Right atrium auricular region (tissue), 2 donors: Measurements from ENCODE around the gene INVS. TPM values are rescaled to one million over a fixed set of nuclear protein-coding genes. Genes with fewer than 3 reads are reported as not detected.

Experiments
- DNase-seq: peaks from one replicate; pipeline ENCODE4 v3.0.0-alpha.2; 2019; ENCODE audit warnings: low spot score
- H3K27ac ChIP-seq, 2 donors: fragments of 200-600 bp; sonication (generic); 1 replicate in 1 of 2; 2 replicates in 1 of 2; pipeline ENCODE4 v1.5.1; 2016 to 2019
- H3K27me3 ChIP-seq, 2 donors: fragments of 200-600 bp; sonication (generic); one replicate each; pipeline versions ENCODE4 v1.5.1 to v1.6.0; 2017 to 2019
- H3K36me3 ChIP-seq: fragments of 200-600 bp; sonication (generic); one replicate; pipeline ENCODE4 v1.5.1; 2016
- H3K4me1 ChIP-seq, 2 donors: fragments of 200-600 bp; sonication (generic); one replicate each; pipeline versions ENCODE4 v1.5.1 to v1.6.0; 2017 to 2019
- H3K4me3 ChIP-seq, 2 donors: fragments of 200-600 bp; sonication (generic); 1 replicate in 1 of 2; 2 replicates in 1 of 2; pipeline ENCODE4 v1.5.1; 2017 to 2019; ENCODE audit warnings: mild to moderate bottlenecking in 1 of 2, moderate library complexity in 1 of 2
- H3K9me3 ChIP-seq, 2 donors: fragments of 200-600 bp; sonication (generic); one replicate each; pipeline ENCODE4 v1.5.1; 2019
- CTCF ChIP-seq, 2 donors: fragments of 200-600 bp; sonication (generic); IDR thresholded peaks; one replicate each; pipeline ENCODE4 v1.5.1; 2019; ENCODE audit warnings: antibody characterized with exemption in 2 of 2
- total RNA-seq, 2 donors: library from RNA; depleted of rRNA; stranded (reverse); fragments of >200 nt; gene quantifications; one replicate each; pipeline ENCODE4 v1.1.0, GENCODE V29; 2016

The INVS gene
- total RNA-seq, 2 donors from 2014 or later = 7.8 to 10.1 TPM

- Histone ChIP-seq H3K27me3 (no peaks in the 10 kb centered on the region), H3K4me3 (no peak overlapping the region), H3K9me3 (no peaks in the 10 kb centered on the region), H3K4me1 (no peaks in the 10 kb centered on the region), H3K27ac (no peak overlapping the region), H3K36me3 (no peaks in the 10 kb centered on the region)
- TF ChIP-seq CTCF (IDR thresholded peaks at IDR 0.05) = no peak
- no peak for DNase-seq
Measured at GRCh38 chr9:100120286-100120685, 21.2 kb downstream of the INVS start.

- Histone ChIP-seq H3K27ac (no peak overlapping the region), H3K9me3 (no peaks in the 10 kb centered on the region), H3K27me3 (no peaks in the 10 kb centered on the region), H3K36me3 (no peaks in the 10 kb centered on the region), H3K4me1 (no peaks in the 10 kb centered on the region), H3K4me3 (no peak overlapping the region)
- no peak for DNase-seq
- TF ChIP-seq CTCF (IDR thresholded peaks at IDR 0.05) = no peak
Measured at GRCh38 chr9:100125236-100125635, 26.2 kb downstream of the INVS start.

GRCh38 chr9:100125910-100126309 lies 26.9 kb downstream of the INVS start:
- Histone ChIP-seq H3K4me1 (no peaks in the 10 kb centered on the region), H3K9me3 (no peaks in the 10 kb centered on the region), H3K36me3 (no peaks in the 10 kb centered on the region), H3K27me3 (no peaks in the 10 kb centered on the region), H3K27ac (no peak overlapping the region), H3K4me3 (no peak overlapping the region)
- DNase-seq = no peak
- TF ChIP-seq CTCF (IDR thresholded peaks at IDR 0.05) = no peak

GRCh38 chr9:100126423-100126822 lies 27.4 kb downstream of the INVS start:
- Histone ChIP-seq H3K4me1 (no peaks in the 10 kb centered on the region), H3K4me3 (no peak overlapping the region), H3K9me3 (no peaks in the 10 kb centered on the region), H3K36me3 (no peaks in the 10 kb centered on the region), H3K27ac (no peak overlapping the region), H3K27me3 (no peaks in the 10 kb centered on the region)
- TF ChIP-seq CTCF (IDR thresholded peaks at IDR 0.05) = no peak
- no peak for DNase-seq

GRCh38 chr9:100129772-100130171 lies 30.7 kb downstream of the INVS start:
- Histone ChIP-seq H3K4me1 (no peaks in the 10 kb centered on the region), H3K27ac (no peak overlapping the region)
- no peak for TF ChIP-seq CTCF (IDR thresholded peaks at IDR 0.05)

GRCh38 chr9:100131216-100131615 lies 32.2 kb downstream of the INVS start:
- DNase-seq = no peak
- Histone ChIP-seq H3K9me3 (no peaks in the 10 kb centered on the region), H3K27me3 (no peaks in the 10 kb centered on the region), H3K4me1 (no peaks in the 10 kb centered on the region), H3K27ac (no peak overlapping the region), H3K4me3 (no peak overlapping the region), H3K36me3 (no peaks in the 10 kb centered on the region)
- no peak for TF ChIP-seq CTCF (IDR thresholded peaks at IDR 0.05)

More at GRCh38 chr9:100129772-100130171, 30.7 kb downstream of the INVS start:
- Histone ChIP-seq H3K27me3 (no peaks in the 10 kb centered on the region), H3K4me3 (no peak overlapping the region), H3K9me3 (no peaks in the 10 kb centered on the region), H3K36me3 (no peaks in the 10 kb centered on the region)
- no peak for DNase-seq
